ENCODE measurements around the gene MTRF1.

- no peak for TF ChIP-seq CTCF (IDR thresholded peaks at IDR 0.05 in 2 of 3, conservative IDR thresholded peaks at IDR 0.05 in 1 of 3; ENCODE audit: insufficient read depth in 2 of 3, low read depth in 1 of 3, low read length in 3 of 3)
- TF ChIP-seq HES1 (IDR thresholded peaks at IDR 0.05; ENCODE audit: low read depth) = no peak
- no peak for TF ChIP-seq TRIM24 (IDR thresholded peaks at IDR 0.05)
- no peak for TF ChIP-seq YY1 (IDR thresholded peaks at IDR 0.05; ENCODE audit: borderline replicate concordance in 1 of 3, control insufficient read depth in 1 of 3, extremely low read depth in 1 of 3, insufficient read depth in 3 of 3, insufficient read length in 1 of 3, insufficient replicate concordance in 2 of 3, low read depth in 1 of 3, low read length in 2 of 3)
- TF ChIP-seq ZNF696 (CRISPR knock-in tag; conservative IDR thresholded peaks at IDR 0.05) = no peak
- no peak for TF ChIP-seq MAFK (IDR thresholded peaks at IDR 0.05; ENCODE audit: low read length)
- no peak for TF ChIP-seq MAX (CRISPR knock-in tag; IDR thresholded peaks at IDR 0.05)
- no peak for TF ChIP-seq ZBTB9 (CRISPR knock-in tag; IDR thresholded peaks at IDR 0.05)
- no peak for TF ChIP-seq REST (IDR thresholded peaks at IDR 0.05; ENCODE audit: borderline replicate concordance)
- no peak for TF ChIP-seq REST (CRISPR knock-in tag; IDR thresholded peaks at IDR 0.05; ENCODE audit: low read depth)
These were observed 21.3 kb upstream of the MTRF1 start for GRCh38 chr13:41284512-41285288.
